Measurements from ENCODE around the gene SKIDA1. TPM values are rescaled to one million over a fixed set of nuclear protein-coding genes. Genes with fewer than 3 reads are reported as not detected.
A peak's percentile ranks its signal among the peaks of the same experiment; 100 is the strongest.

The SKIDA1 gene
- total RNA-seq, 1 donor from 2014 or later, result 127 TPM

- no peak for DNase-seq (ENCODE audit: low spot score)
- Histone ChIP-seq H3K36me3 (peaks cover 43% of the 10 kb centered on the region), H2AFZ (replicated peaks) (no peak overlapping the region), H3K4me3 (peak overlapping the region; percentile 99), H4K20me1 (ENCODE audit: low read depth) (peaks cover 79% of the 10 kb centered on the region), H3K4me2 (peak overlapping the region; percentile 94), H3K9me3 (ENCODE audit: low read depth) (no peaks in the 10 kb centered on the region), H3F3A (ENCODE audit: low read depth) (peaks cover 87% of the 10 kb centered on the region), H3K4me1 (peaks cover 12% of the 10 kb centered on the region), H3K79me2 (ENCODE audit: low read depth) (peaks cover 100% of the 10 kb centered on the region), H3K27ac (peak overlapping the region; percentile 93), H3K9ac (peak overlapping the region; percentile 76), H3K27me3 (no peaks in the 10 kb centered on the region)
- Mint-ChIP-seq H3K9me3 (peaks cover 2% of the 10 kb centered on the region), H3K27ac (peak overlapping the region; percentile 87), H3K4me3 (peak overlapping the region; percentile 99), H3K27me3 (ENCODE audit: insufficient read depth, low read depth) (peaks cover 7% of the 10 kb centered on the region), H3K36me3 (peaks cover 44% of the 10 kb centered on the region), H3K4me1 (peaks cover 25% of the 10 kb centered on the region)
- no peak for TF ChIP-seq CTCF (IDR thresholded peaks at IDR 0.05)
- no peak for TF ChIP-seq EZH2phosphoT487 (IDR thresholded peaks at IDR 0.05)
- no peak for TF ChIP-seq EZH2 (IDR thresholded peaks at IDR 0.05)
Measured at GRCh38 chr10:21514129-21514817, 11.2 kb downstream of the SKIDA1 start.

GRCh38 chr10:21513405-21513788 is 12.1 kb downstream of the SKIDA1 start:
- Histone ChIP-seq H3K27ac (peak overlapping the region; percentile 100), H3K79me2 (ENCODE audit: low read depth) (peaks cover 100% of the 10 kb centered on the region), H3K4me2 (peak overlapping the region; percentile 94), H3F3A (ENCODE audit: low read depth) (peaks cover 87% of the 10 kb centered on the region), H4K20me1 (ENCODE audit: low read depth) (peaks cover 82% of the 10 kb centered on the region), H3K27me3 (no peaks in the 10 kb centered on the region), H3K4me3 (peak overlapping the region; percentile 99), H3K4me1 (peaks cover 10% of the 10 kb centered on the region), H3K9ac (peak overlapping the region; percentile 66), H3K36me3 (peaks cover 43% of the 10 kb centered on the region), H2AFZ (replicated peaks) (no peak overlapping the region), H3K9me3 (ENCODE audit: low read depth) (no peaks in the 10 kb centered on the region)
- H3K4me1 Mint-ChIP-seq, result peaks cover 25% of the 10 kb centered on the region
- H3K27me3 Mint-ChIP-seq (ENCODE audit: insufficient read depth, low read depth), result peaks cover 14% of the 10 kb centered on the region
- H3K9me3 Mint-ChIP-seq, result peaks cover 2% of the 10 kb centered on the region
- peak overlapping the region; percentile 99 for H3K4me3 Mint-ChIP-seq
- DNase-seq (ENCODE audit: low spot score), result no peak
- peak overlapping the region; percentile 74 for H3K27ac Mint-ChIP-seq
- TF ChIP-seq CTCF (IDR thresholded peaks at IDR 0.05), result no peak
- no peak for TF ChIP-seq EZH2phosphoT487 (IDR thresholded peaks at IDR 0.05)
- TF ChIP-seq EZH2 (IDR thresholded peaks at IDR 0.05), result no peak
- peaks cover 44% of the 10 kb centered on the region for H3K36me3 Mint-ChIP-seq

- Histone ChIP-seq H3K4me2 (peak overlapping the region; percentile 94), H2AFZ (replicated peaks) (no peak overlapping the region)
Measured at GRCh38 chr10:21512573-21513404, 12.7 kb downstream of the SKIDA1 start.

More at GRCh38 chr10:21512573-21513404, 12.7 kb downstream of the SKIDA1 start:
- H3K79me2 ChIP-seq (ENCODE audit: low read depth), result peaks cover 100% of the 10 kb centered on the region
- H3K4me1 Mint-ChIP-seq, result peaks cover 30% of the 10 kb centered on the region
- H3K4me3 Mint-ChIP-seq, result peak overlapping the region; percentile 99
- peak overlapping the region; percentile 66 for H3K9ac ChIP-seq
- DNase-seq (ENCODE audit: low spot score), result no peak
- H3F3A ChIP-seq (ENCODE audit: low read depth), result peaks cover 87% of the 10 kb centered on the region
- H3K4me1 ChIP-seq, result peaks cover 13% of the 10 kb centered on the region
- H3K27me3 ChIP-seq, result no peaks in the 10 kb centered on the region
- H3K27ac Mint-ChIP-seq, result peak overlapping the region; percentile 74
- H3K27me3 Mint-ChIP-seq (ENCODE audit: insufficient read depth, low read depth), result peaks cover 12% of the 10 kb centered on the region
- peak overlapping the region; percentile 100 for H3K27ac ChIP-seq
- no peak for TF ChIP-seq EZH2 (IDR thresholded peaks at IDR 0.05)
- no peak for TF ChIP-seq CTCF (IDR thresholded peaks at IDR 0.05)
- TF ChIP-seq EZH2phosphoT487 (IDR thresholded peaks at IDR 0.05), result no peak
- H3K9me3 Mint-ChIP-seq, result no peaks in the 10 kb centered on the region
- peak overlapping the region; percentile 99 for H3K4me3 ChIP-seq
- H4K20me1 ChIP-seq (ENCODE audit: low read depth), result peaks cover 84% of the 10 kb centered on the region
- peaks cover 43% of the 10 kb centered on the region for H3K36me3 ChIP-seq
- peaks cover 41% of the 10 kb centered on the region for H3K36me3 Mint-ChIP-seq
- no peaks in the 10 kb centered on the region for H3K9me3 ChIP-seq (ENCODE audit: low read depth)

All from neural progenitor cell (in vitro differentiated cells).